ENCODE results near the gene KCTD20.
"Not testable (repeated sequence)": the region's sequence is repeated elsewhere in the genome, so short reads cannot be mapped to it uniquely, and the experiment has no call there.

Gene KCTD20

GRCh38 chr6:36449173-36449572 is 6.4 kb downstream of the KCTD20 start:
- not testable (repeated sequence) for H3K4me3 ChIP-seq (ENCODE audit: low read depth, low read length); H3K9me3 ChIP-seq (ENCODE audit: control insufficient read depth, insufficient read depth, low read depth, low read length); H3K4me1 ChIP-seq (ENCODE audit: control insufficient read depth, insufficient read depth, low read length); H3K27ac ChIP-seq (ENCODE audit: extremely low read depth, low read depth, low read length)
- ChIA-PET POLR2A (interaction anchor here (0.6 to 0.9 kb wide), 2 partner anchors 15 to 144 kb away, joined by 3 read pairs; no protein-coding TSS in a partner anchor), CTCF (interaction anchor here (0.7 to 1.0 kb wide), 2 partner anchors 310 to 515 kb away, joined by 3 to 5 read pairs; no protein-coding TSS in a partner anchor)
- peaks cover 16 to 18% of the 10 kb centered on the region in 2 experiments for H3K36me3 ChIP-seq (ENCODE audit: control insufficient read depth in 2 of 2, insufficient read depth in 1 of 2, low read length in 2 of 2)
- peak; percentile 40 for TF ChIP-seq SETDB1 (IDR thresholded peaks at IDR 0.05; ENCODE audit: insufficient read length, low read length)

GRCh38 chr6:36452897-36453296 is 10.1 kb downstream of the KCTD20 start:
- not testable (repeated sequence) for H3K9me3 ChIP-seq (ENCODE audit: control insufficient read depth, insufficient read depth, low read depth, low read length); H3K4me1 ChIP-seq (ENCODE audit: control insufficient read depth, insufficient read depth, low read length); H3K4me3 ChIP-seq (ENCODE audit: low read depth, low read length); H3K27ac ChIP-seq (ENCODE audit: extremely low read depth, low read depth, low read length)
- ChIA-PET POLR2A (interaction anchor here (0.5 to 0.7 kb wide), 2 partner anchors 30 to 148 kb away, joined by 3 to 5 read pairs; no protein-coding TSS in a partner anchor), CTCF (interaction anchor here (0.6 to 0.9 kb wide), 3 partner anchors 10 to 340 kb away, joined by 3 to 4 read pairs (median 4); no protein-coding TSS in a partner anchor)
- TF ChIP-seq ZNF121 (tag by site-specific recombination; IDR thresholded peaks at IDR 0.05): peak; percentile 73
- H3K36me3 ChIP-seq (ENCODE audit: control insufficient read depth in 2 of 2, insufficient read depth in 1 of 2, low read length in 2 of 2): peaks cover 16 to 18% of the 10 kb centered on the region in 2 experiments

GRCh38 chr6:36455486-36456027 is 12.8 kb downstream of the KCTD20 start:
- H3K27ac ChIP-seq (ENCODE audit: extremely low read depth, low read depth, low read length): no peak overlapping the region
- no peaks in the 10 kb centered on the region for H3K9me3 ChIP-seq (ENCODE audit: control insufficient read depth, insufficient read depth, low read depth, low read length)
- CTCF ChIA-PET: interaction anchor here (1.0 to 1.2 kb wide), 3 partner anchors 10 to 94 kb away, joined by 3 to 5 read pairs (median 5); partner anchors contain the start of genes KCTD20 and PXT1
- no peak overlapping the region for H3K4me3 ChIP-seq (ENCODE audit: low read depth, low read length)
- no peak for TF ChIP-seq ZNF513 (tag by site-specific recombination; IDR thresholded peaks at IDR 0.05)
- no peak for TF ChIP-seq ZBTB49 (tag by site-specific recombination; IDR thresholded peaks at IDR 0.05; ENCODE audit: low read depth)
- TF ChIP-seq ZNF23 (tag by site-specific recombination; IDR thresholded peaks at IDR 0.05; ENCODE audit: borderline replicate concordance): no peak
- no peak for TF ChIP-seq FEZF1 (tag by site-specific recombination; IDR thresholded peaks at IDR 0.05)
- peak; percentile 86 for TF ChIP-seq ZNF10 (tag by site-specific recombination; IDR thresholded peaks at IDR 0.05)
- no peak for TF ChIP-seq SP2 (tag by site-specific recombination; IDR thresholded peaks at IDR 0.05)
- TF ChIP-seq ZNF530 (tag by site-specific recombination; IDR thresholded peaks at IDR 0.05; ENCODE audit: low read depth): no peak
- TF ChIP-seq ZIC2 (tag by site-specific recombination; IDR thresholded peaks at IDR 0.05): no peak
- no peak for TF ChIP-seq SETDB1 (IDR thresholded peaks at IDR 0.05; ENCODE audit: insufficient read length, low read length)
- peaks cover 6% of the 10 kb centered on the region; the same call in 1 of the 2 replicates for H3K4me1 ChIP-seq (ENCODE audit: control insufficient read depth, insufficient read depth, low read length)
- POLR2A ChIA-PET: interaction anchor here (0.5 kb wide), 1 partner anchor 186 kb away, joined by 3 read pairs; no protein-coding TSS in a partner anchor
- H3K36me3 ChIP-seq (ENCODE audit: control insufficient read depth in 2 of 2, insufficient read depth in 1 of 2, low read length in 2 of 2): peaks cover 4 to 16% of the 10 kb centered on the region in 2 experiments

- no peak overlapping the region for H3K27ac ChIP-seq (ENCODE audit: extremely low read depth, low read depth, low read length)
- ChIA-PET POLR2A (interaction anchor here (1.1 to 1.2 kb wide), 2 partner anchors 12 to 219 kb away, joined by 3 read pairs; partner anchors contain the start of gene CDKN1A), CTCF (no interaction called here)
- TF ChIP-seq ZNF473 (tag by site-specific recombination; IDR thresholded peaks at IDR 0.05): no peak
- TF ChIP-seq ZNF302 (tag by site-specific recombination; IDR thresholded peaks at IDR 0.05; ENCODE audit: low read depth): no peak
- TF ChIP-seq SETDB1 (IDR thresholded peaks at IDR 0.05; ENCODE audit: insufficient read length, low read length): no peak
- peak; percentile 86 for TF ChIP-seq PRDM6 (tag by site-specific recombination; IDR thresholded peaks at IDR 0.05)
- peak; percentile 43; the same call in 1 of the 2 replicates for TF ChIP-seq FEZF1 (tag by site-specific recombination; IDR thresholded peaks at IDR 0.05)
- no peak for TF ChIP-seq ZNF114 (tag by site-specific recombination; IDR thresholded peaks at IDR 0.05)
- TF ChIP-seq ZNF645 (tag by site-specific recombination; IDR thresholded peaks at IDR 0.05): no peak
- no peak for TF ChIP-seq ZNF169 (tag by site-specific recombination; IDR thresholded peaks at IDR 0.05)
Observed at GRCh38 chr6:36459501-36459900, 16.7 kb downstream of the KCTD20 start.

More at GRCh38 chr6:36459501-36459900, 16.7 kb downstream of the KCTD20 start:
- Histone ChIP-seq H3K36me3 (ENCODE audit: control insufficient read depth in 2 of 2, insufficient read depth in 1 of 2, low read length in 2 of 2) (no peaks in the 10 kb centered on the region; a peak in 1 of 3 replicates), H3K4me3 (ENCODE audit: low read depth, low read length) (no peak overlapping the region), H3K9me3 (ENCODE audit: control insufficient read depth, insufficient read depth, low read depth, low read length) (no peaks in the 10 kb centered on the region), H3K4me1 (ENCODE audit: control insufficient read depth, insufficient read depth, low read length) (peaks cover 6% of the 10 kb centered on the region; the same call in 1 of the 2 replicates)
